HEK293 (cell line): Measurements from ENCODE around the gene ZNF600.
"Not testable (repeated sequence)": the region's sequence is repeated elsewhere in the genome, so short reads cannot be mapped to it uniquely, and the experiment has no call there.

Source experiments
- CTCF ChIA-PET: fragments of 350-600 bp; formaldehyde crosslinking; extraction: SDS; loops from one replicate; lab custom pipeline; 2021; ENCODE audit warnings: antibody characterized with exemption; lab: Yijun Ruan, JAX
- POLR2A ChIA-PET: fragments of 300-600 bp; formaldehyde crosslinking; extraction: SDS; loops from one replicate; lab custom pipeline; 2020; ENCODE audit warnings: antibody characterized with exemption, inconsistent platforms; lab: Yijun Ruan, JAX
- H3K27ac ChIP-seq: fragments of 200-500 bp; sonication (Bioruptor generic); 2 replicates; pipeline ENCODE4 v1.5.1; 2014; ENCODE audit warnings: low read depth, low read length, control low read depth, inconsistent platforms; ENCODE audit errors: extremely low read depth
- H3K36me3 ChIP-seq, 2 experiments: fragments of 200-500 bp in 1 of 2; sonication (Bioruptor generic) in 1 of 2; 1 replicate in 1 of 2; 2 replicates in 1 of 2; pipeline ENCODE4 v1.5.1; 2014 to 2017; ENCODE audit warnings: inconsistent platforms in 2 of 2, low read length in 2 of 2; ENCODE audit not compliant: control insufficient read depth in 2 of 2, insufficient read depth in 1 of 2
- H3K4me1 ChIP-seq: fragments of 200-500 bp; sonication (Bioruptor generic); 2 replicates; pipeline ENCODE4 v1.5.1; 2014; ENCODE audit warnings: mild to moderate bottlenecking, low read length, inconsistent platforms; ENCODE audit not compliant: control insufficient read depth, insufficient read depth
- H3K4me3 ChIP-seq: 2 replicates; pipeline ENCODE4 v1.5.1; 2011; ENCODE audit warnings: low read depth, mild to moderate bottlenecking, control low read depth, low read length, moderate library complexity
- H3K9me3 ChIP-seq: fragments of 200-500 bp; sonication (Bioruptor generic); 2 replicates; pipeline ENCODE4 v1.5.1; 2014; ENCODE audit warnings: low read depth, low read length, inconsistent platforms; ENCODE audit not compliant: control insufficient read depth, insufficient read depth
- KLF1 ChIP-seq: fragments of 450-650 bp; formaldehyde crosslinking; IDR thresholded peaks from 2 replicates; pipeline ENCODE4 v1.5.1; 2016; ENCODE audit warnings: missing biosample characterization, missing genetic modification characterization
- KLF10 ChIP-seq: fragments of 450-650 bp; IDR thresholded peaks from 2 replicates; pipeline ENCODE4 v1.5.1; 2018; ENCODE audit warnings: missing biosample characterization, mild to moderate bottlenecking, missing genetic modification characterization
- KLF8 ChIP-seq: fragments of 450-650 bp; formaldehyde crosslinking; IDR thresholded peaks from 2 replicates; pipeline ENCODE4 v1.5.1; 2016; ENCODE audit warnings: missing biosample characterization, missing genetic modification characterization
- KLF9 ChIP-seq: fragments of 450-650 bp; formaldehyde crosslinking; IDR thresholded peaks from 2 replicates; pipeline ENCODE4 v1.5.1; 2016; ENCODE audit warnings: missing biosample characterization, missing genetic modification characterization, low read depth
- SP2 ChIP-seq: fragments of 450-650 bp; formaldehyde crosslinking; IDR thresholded peaks from 2 replicates; pipeline ENCODE4 v1.5.1; 2016; ENCODE audit warnings: missing biosample characterization, missing genetic modification characterization
- SP3 ChIP-seq: fragments of 450-650 bp; formaldehyde crosslinking; IDR thresholded peaks from 2 replicates; pipeline ENCODE4 v1.5.1; 2016; ENCODE audit warnings: missing biosample characterization, missing genetic modification characterization
- ZBTB26 ChIP-seq: fragments of 450-650 bp; formaldehyde crosslinking; optimal IDR thresholded peaks from 2 replicates; pipeline ENCODE3; 2016; ENCODE audit warnings: missing biosample characterization, mild to moderate bottlenecking, missing genetic modification characterization
- ZFHX2 ChIP-seq: fragments of 450-650 bp; formaldehyde crosslinking; conservative IDR thresholded peaks from 2 replicates; pipeline ENCODE4 v1.5.1; 2016; ENCODE audit warnings: missing biosample characterization, missing genetic modification characterization
- ZFP69B ChIP-seq: fragments of 450-650 bp; formaldehyde crosslinking; IDR thresholded peaks from 2 replicates; pipeline ENCODE4 v1.5.1; 2016; ENCODE audit warnings: missing biosample characterization, missing genetic modification characterization
- ZNF121 ChIP-seq: fragments of 450-650 bp; formaldehyde crosslinking; IDR thresholded peaks from 2 replicates; pipeline ENCODE4 v1.5.1; 2016; ENCODE audit warnings: missing biosample characterization, missing genetic modification characterization
- ZNF223 ChIP-seq: fragments of 450-650 bp; formaldehyde crosslinking; IDR thresholded peaks from 2 replicates; pipeline ENCODE4 v1.5.1; 2016; ENCODE audit warnings: missing biosample characterization, missing genetic modification characterization
- ZNF266 ChIP-seq: fragments of 450-650 bp; formaldehyde crosslinking; IDR thresholded peaks from 2 replicates; pipeline ENCODE4 v1.5.1; 2016; ENCODE audit warnings: missing biosample characterization, missing genetic modification characterization, low read depth
- ZNF335 ChIP-seq: fragments of 450-650 bp; formaldehyde crosslinking; conservative IDR thresholded peaks from 2 replicates; pipeline ENCODE4 v1.5.1; 2016; ENCODE audit warnings: missing biosample characterization, missing genetic modification characterization
- ZNF362 ChIP-seq: fragments of 450-650 bp; formaldehyde crosslinking; IDR thresholded peaks from 2 replicates; pipeline ENCODE4 v1.5.1; 2016; ENCODE audit warnings: missing biosample characterization, missing genetic modification characterization
- ZNF530 ChIP-seq: fragments of 450-650 bp; formaldehyde crosslinking; IDR thresholded peaks from 2 replicates; pipeline ENCODE4 v1.5.1; 2016; ENCODE audit warnings: low read depth, missing biosample characterization, missing genetic modification characterization
- ZNF843 ChIP-seq: fragments of 450-650 bp; formaldehyde crosslinking; IDR thresholded peaks from 2 replicates; pipeline ENCODE4 v1.5.1; 2016; ENCODE audit warnings: missing biosample characterization, missing genetic modification characterization
- ZSCAN18 ChIP-seq: fragments of 450-650 bp; formaldehyde crosslinking; IDR thresholded peaks from 2 replicates; pipeline ENCODE4 v1.5.1; 2016; ENCODE audit warnings: missing biosample characterization, missing genetic modification characterization
- ZSCAN23 ChIP-seq: fragments of 450-650 bp; formaldehyde crosslinking; IDR thresholded peaks from 2 replicates; pipeline ENCODE4 v1.5.1; 2016; ENCODE audit warnings: missing biosample characterization, missing genetic modification characterization

Gene ZNF600

GRCh38 chr19:52823676-52824075 is 37.1 kb upstream of the ZNF600 start:
- Histone ChIP-seq H3K27ac (no peak overlapping the region), H3K4me1 (no peaks in the 10 kb centered on the region), H3K36me3 (no peaks in the 10 kb centered on the region), H3K9me3 (no peaks in the 10 kb centered on the region), H3K4me3 (no peak overlapping the region)
- ChIA-PET CTCF (no interaction called here), POLR2A (no interaction called here)
- TF ChIP-seq ZSCAN18 (tag by site-specific recombination): no peak
- TF ChIP-seq ZSCAN23: no peak
- TF ChIP-seq KLF10 (tag by site-specific recombination): no peak
- no peak for TF ChIP-seq ZNF223 (tag by site-specific recombination)
- TF ChIP-seq ZNF843 (tag by site-specific recombination): no peak

GRCh38 chr19:52821204-52821960 is 34.8 kb upstream of the ZNF600 start, which contains the start of gene ZNF28:
ZNF28 (minus strand) TSS chr19:52821633; CDS start chr19:52817958, 3,675 bp downstream.
- POLR2A ChIA-PET, H3K4me1 ChIP-seq, H3K27ac ChIP-seq, H3K9me3 ChIP-seq: not testable (repeated sequence)
- peak within 1 kb of the TSS; percentile 44 for H3K4me3 ChIP-seq
- TF ChIP-seq ZFP69B (tag by site-specific recombination) (0 out of 2 replicates have a peak, but pooled peaks have one; percentile 45), ZNF121 (tag by site-specific recombination) (peak; percentile 57; the same call in 1 of the 2 replicates), ZNF335 (peak; percentile 68), ZFHX2 (tag by site-specific recombination) (0 out of 2 replicates have a peak, but pooled peaks have one; percentile 18), ZNF362 (peak; percentile 70; the same call in 1 of the 2 replicates), KLF9 (tag by site-specific recombination) (peak; percentile 72), ZNF266 (peak; percentile 100), KLF8 (tag by site-specific recombination) (peak; percentile 50; the same call in 1 of the 2 replicates), KLF1 (peak; percentile 38; the same call in 1 of the 2 replicates), ZBTB26 (tag by site-specific recombination) (peak; percentile 46), SP2 (peak; percentile 60), SP3 (tag by site-specific recombination) (peak; percentile 54; the same call in 1 of the 2 replicates)
- CTCF ChIA-PET: interaction anchor here (0.6 kb wide), 1 partner anchor 16 kb away, joined by 3 read pairs; no protein-coding TSS in a partner anchor
- peaks cover 0 to 12% of the 10 kb centered on the region in 2 experiments; a peak in 1 of 3 replicates for H3K36me3 ChIP-seq

- CTCF ChIA-PET: interaction anchor here (0.6 kb wide), 1 partner anchor 15 kb away, joined by 3 read pairs; no protein-coding TSS in a partner anchor
- H3K27ac ChIP-seq, POLR2A ChIA-PET, H3K4me1 ChIP-seq, H3K9me3 ChIP-seq: not testable (repeated sequence)
- peaks cover 0 to 17% of the 10 kb centered on the region in 2 experiments; a peak in 1 of 3 replicates for H3K36me3 ChIP-seq
- peak overlapping the region; percentile 44 for H3K4me3 ChIP-seq
- TF ChIP-seq ZNF530 (tag by site-specific recombination): peak; percentile 99
Measured at GRCh38 chr19:52820472-52821203, 34.0 kb upstream of the ZNF600 start.
